ENCODE data around the gene RASGRP2.

- TF ChIP-seq, protein P1, sequence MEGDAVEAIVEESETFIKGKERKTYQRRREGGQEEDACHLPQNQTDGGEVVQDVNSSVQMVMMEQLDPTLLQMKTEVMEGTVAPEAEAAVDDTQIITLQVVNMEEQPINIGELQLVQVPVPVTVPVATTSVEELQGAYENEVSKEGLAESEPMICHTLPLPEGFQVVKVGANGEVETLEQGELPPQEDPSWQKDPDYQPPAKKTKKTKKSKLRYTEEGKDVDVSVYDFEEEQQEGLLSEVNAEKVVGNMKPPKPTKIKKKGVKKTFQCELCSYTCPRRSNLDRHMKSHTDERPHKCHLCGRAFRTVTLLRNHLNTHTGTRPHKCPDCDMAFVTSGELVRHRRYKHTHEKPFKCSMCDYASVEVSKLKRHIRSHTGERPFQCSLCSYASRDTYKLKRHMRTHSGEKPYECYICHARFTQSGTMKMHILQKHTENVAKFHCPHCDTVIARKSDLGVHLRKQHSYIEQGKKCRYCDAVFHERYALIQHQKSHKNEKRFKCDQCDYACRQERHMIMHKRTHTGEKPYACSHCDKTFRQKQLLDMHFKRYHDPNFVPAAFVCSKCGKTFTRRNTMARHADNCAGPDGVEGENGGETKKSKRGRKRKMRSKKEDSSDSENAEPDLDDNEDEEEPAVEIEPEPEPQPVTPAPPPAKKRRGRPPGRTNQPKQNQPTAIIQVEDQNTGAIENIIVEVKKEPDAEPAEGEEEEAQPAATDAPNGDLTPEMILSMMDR (IDR thresholded peaks at IDR 0.05) = no peak
- TF ChIP-seq POLR2A (IDR thresholded peaks at IDR 0.05) (no peak), POLR2AphosphoS5 (IDR thresholded peaks at IDR 0.05) (no peak)
Measured at GRCh38 chr11:64769283-64769682, 25.3 kb upstream of the RASGRP2 start.
